BE2C (cell line): ENCODE data around the gene TASP1.

ENCODE experiments used
- DNase-seq: peaks from one replicate; pipeline ENCODE4 v3.0.0-alpha.2; 2020
- H3K27me3 ChIP-seq: fragments of 250-450 bp; sonication (Bioruptor Pico); 2 replicates; pipeline ENCODE4 v1.5.1; 2020; ENCODE audit warnings: mild to moderate bottlenecking
- H3K36me3 ChIP-seq: fragments of 250-450 bp; sonication (Bioruptor Pico); 2 replicates; pipeline ENCODE4 v1.5.1; 2020; ENCODE audit warnings: mild to moderate bottlenecking
- H3K4me1 ChIP-seq: fragments of 250-450 bp; sonication (Bioruptor Pico); 2 replicates; pipeline ENCODE4 v1.5.1; 2020
- H3K4me3 ChIP-seq: 2 replicates; pipeline ENCODE4 v1.5.1; 2011; ENCODE audit warnings: low read depth, low read length
- H3K9me3 ChIP-seq: fragments of 250-450 bp; sonication (Bioruptor Pico); 2 replicates; pipeline ENCODE4 v1.5.1; 2020
- TF ChIP-seq, protein P1 (sequence below): IDR thresholded peaks from 2 replicates; pipeline ENCODE4 v1.5.1; 2012; ENCODE audit warnings: mild to moderate bottlenecking, low read depth, low read length

The TASP1 gene

DNA sequence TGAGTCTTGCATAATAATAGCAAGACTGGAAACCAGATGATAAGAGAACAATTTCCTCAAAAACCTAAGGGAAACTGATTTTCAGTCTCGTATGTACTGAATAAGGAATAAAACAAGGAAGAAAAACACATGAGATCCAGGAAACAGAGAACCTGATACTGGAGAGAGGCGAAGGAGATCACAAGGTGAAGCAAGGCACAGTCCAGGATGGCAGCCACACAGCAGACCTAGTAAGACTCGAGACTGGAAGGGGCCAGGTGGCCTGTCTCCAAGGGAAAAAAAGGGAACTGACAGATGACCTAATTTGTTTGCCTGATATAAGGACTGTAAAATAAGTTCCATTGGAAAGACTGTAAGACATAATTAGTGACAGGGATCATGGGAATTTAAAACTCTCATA is 71.1 kb downstream of the TASP1 start:
- DNase-seq, result no peak
- Histone ChIP-seq H3K36me3 (peaks cover 4% of the 10 kb centered on the region; the same call in 1 of the 2 replicates), H3K27me3 (no peaks in the 10 kb centered on the region), H3K4me3 (no peak overlapping the region), H3K9me3 (no peaks in the 10 kb centered on the region), H3K4me1 (no peaks in the 10 kb centered on the region)
- TF ChIP-seq, protein P1, sequence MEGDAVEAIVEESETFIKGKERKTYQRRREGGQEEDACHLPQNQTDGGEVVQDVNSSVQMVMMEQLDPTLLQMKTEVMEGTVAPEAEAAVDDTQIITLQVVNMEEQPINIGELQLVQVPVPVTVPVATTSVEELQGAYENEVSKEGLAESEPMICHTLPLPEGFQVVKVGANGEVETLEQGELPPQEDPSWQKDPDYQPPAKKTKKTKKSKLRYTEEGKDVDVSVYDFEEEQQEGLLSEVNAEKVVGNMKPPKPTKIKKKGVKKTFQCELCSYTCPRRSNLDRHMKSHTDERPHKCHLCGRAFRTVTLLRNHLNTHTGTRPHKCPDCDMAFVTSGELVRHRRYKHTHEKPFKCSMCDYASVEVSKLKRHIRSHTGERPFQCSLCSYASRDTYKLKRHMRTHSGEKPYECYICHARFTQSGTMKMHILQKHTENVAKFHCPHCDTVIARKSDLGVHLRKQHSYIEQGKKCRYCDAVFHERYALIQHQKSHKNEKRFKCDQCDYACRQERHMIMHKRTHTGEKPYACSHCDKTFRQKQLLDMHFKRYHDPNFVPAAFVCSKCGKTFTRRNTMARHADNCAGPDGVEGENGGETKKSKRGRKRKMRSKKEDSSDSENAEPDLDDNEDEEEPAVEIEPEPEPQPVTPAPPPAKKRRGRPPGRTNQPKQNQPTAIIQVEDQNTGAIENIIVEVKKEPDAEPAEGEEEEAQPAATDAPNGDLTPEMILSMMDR, result no peak

DNA sequence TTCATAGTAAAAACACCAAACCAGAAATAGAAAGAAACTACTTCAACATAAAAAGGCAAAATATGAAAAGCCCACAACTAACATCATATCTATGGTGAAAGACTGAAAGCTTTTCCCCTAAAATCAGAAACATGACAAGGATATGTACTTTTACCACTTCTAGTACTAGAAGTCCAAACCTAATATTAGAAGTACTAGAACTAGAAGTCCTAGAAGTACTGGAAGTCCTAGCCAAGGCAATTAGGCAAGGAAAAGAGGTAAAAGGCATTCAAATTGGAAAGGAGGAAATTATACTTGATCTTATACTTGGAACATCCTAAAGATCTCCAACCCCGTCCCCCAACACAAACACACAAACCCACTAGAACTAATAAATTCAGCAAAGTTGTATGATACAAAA is 74.9 kb downstream of the TASP1 start:
- DNase-seq, result no peak
- TF ChIP-seq, protein P1, result no peak
- Histone ChIP-seq H3K36me3 (peaks cover 4% of the 10 kb centered on the region; the same call in 1 of the 2 replicates), H3K9me3 (no peaks in the 10 kb centered on the region), H3K4me1 (no peaks in the 10 kb centered on the region), H3K4me3 (no peak overlapping the region), H3K27me3 (no peaks in the 10 kb centered on the region)

DNA sequence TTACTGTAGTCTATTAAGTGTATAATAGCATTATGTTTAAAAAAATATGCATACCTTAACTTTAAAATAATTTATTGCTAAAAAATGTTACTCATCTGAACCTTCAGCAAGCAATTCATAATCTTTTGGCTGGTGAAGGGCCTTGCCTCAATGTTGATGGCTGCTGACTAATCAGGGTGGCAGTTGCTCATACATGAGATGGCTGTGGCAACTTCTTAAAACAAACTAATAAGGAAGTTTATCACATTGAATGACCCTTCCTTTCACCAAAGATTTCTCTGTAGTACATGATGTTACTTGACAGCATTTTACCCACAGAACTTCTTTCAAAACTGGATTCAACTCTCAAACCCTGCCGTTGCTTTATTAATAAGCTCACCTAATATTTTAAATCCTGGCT is 84.0 kb downstream of the TASP1 start:
- Histone ChIP-seq H3K36me3 (no peaks in the 10 kb centered on the region; the same call in 1 of the 2 replicates), H3K4me3 (no peak overlapping the region), H3K27me3 (no peaks in the 10 kb centered on the region), H3K4me1 (no peaks in the 10 kb centered on the region), H3K9me3 (no peaks in the 10 kb centered on the region)
- TF ChIP-seq, protein P1, result no peak
- no peak for DNase-seq

DNA sequence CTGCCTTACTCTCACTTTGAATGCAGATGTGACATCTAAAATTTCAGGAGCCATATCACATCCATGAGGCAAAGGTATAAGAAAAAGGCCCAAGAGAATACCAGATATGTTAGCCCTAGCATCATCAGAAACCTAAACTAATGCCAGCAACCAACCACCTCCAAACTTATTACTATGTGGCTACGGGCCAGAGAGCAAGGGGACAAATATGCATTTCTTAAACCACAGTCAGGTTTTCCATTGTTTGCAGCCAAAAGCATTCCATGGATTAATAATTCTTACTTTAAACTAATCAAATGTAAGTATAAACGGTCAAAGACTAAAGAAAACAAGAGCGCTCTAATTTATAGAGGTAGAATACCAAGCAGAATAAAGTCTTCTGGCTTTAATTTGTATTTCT is 84.7 kb downstream of the TASP1 start:
- no peak for DNase-seq

DNA sequence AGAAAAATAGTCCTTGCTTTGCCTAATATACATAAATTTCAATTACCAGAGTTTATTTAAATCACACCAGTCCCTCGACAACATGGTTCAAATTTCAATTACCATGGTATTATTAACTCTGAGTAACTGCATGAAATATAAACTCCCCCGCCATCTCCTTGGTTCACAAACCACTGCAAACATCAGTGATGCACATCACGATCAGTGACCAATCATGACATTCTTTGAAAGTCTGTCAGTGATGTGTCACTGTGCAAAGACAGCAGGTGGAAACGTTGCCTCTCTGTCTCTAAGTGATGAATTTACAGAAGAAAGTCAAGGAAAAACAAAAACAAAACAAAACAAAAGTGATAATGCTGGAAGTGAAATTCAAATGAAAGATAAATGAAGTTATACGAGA is 86.7 kb downstream of the TASP1 start:
- TF ChIP-seq, protein P1, result no peak
- H3K36me3 ChIP-seq, result no peaks in the 10 kb centered on the region; the same call in 1 of the 2 replicates
- no peaks in the 10 kb centered on the region for H3K27me3 ChIP-seq
- no peaks in the 10 kb centered on the region for H3K9me3 ChIP-seq
- DNase-seq, result no peak
- no peaks in the 10 kb centered on the region for H3K4me1 ChIP-seq
- no peak overlapping the region for H3K4me3 ChIP-seq

More for the DNA sequence above, 84.7 kb downstream of the TASP1 start:
- no peak overlapping the region for H3K4me3 ChIP-seq
- no peaks in the 10 kb centered on the region for H3K27me3 ChIP-seq
- H3K4me1 ChIP-seq, result no peaks in the 10 kb centered on the region
- TF ChIP-seq, protein P1, result no peak
- H3K36me3 ChIP-seq, result no peaks in the 10 kb centered on the region; the same call in 1 of the 2 replicates
- H3K9me3 ChIP-seq, result no peaks in the 10 kb centered on the region

DNA sequence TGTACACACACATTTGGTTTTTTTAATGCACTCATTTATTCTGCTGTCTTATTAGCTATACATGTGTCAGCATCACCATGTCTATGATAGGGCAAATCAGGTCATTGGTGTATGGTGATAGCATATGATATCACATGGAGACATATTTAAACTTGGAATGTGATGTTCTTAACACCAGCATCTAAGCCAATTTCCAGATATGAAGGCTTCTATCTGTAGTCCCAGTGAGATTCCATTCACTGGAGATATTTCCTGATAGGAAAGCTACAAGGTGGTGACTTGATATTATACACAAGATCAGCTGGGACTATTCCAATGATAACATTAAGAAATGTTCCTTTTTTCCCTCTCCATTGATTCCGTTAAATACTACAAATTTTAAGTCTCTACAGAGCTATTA is 89.3 kb downstream of the TASP1 start:
- Histone ChIP-seq H3K4me1 (no peaks in the 10 kb centered on the region), H3K36me3 (no peaks in the 10 kb centered on the region; the same call in 1 of the 2 replicates)
- no peak for DNase-seq

More for the DNA sequence above, 89.3 kb downstream of the TASP1 start:
- H3K9me3 ChIP-seq, result no peaks in the 10 kb centered on the region
- no peak overlapping the region for H3K4me3 ChIP-seq
- TF ChIP-seq, protein P1, result no peak
- H3K27me3 ChIP-seq, result no peaks in the 10 kb centered on the region
